Neuron (in vitro differentiated cells): ENCODE results near the gene TTLL4.

Experiments used
- H2AFZ ChIP-seq: one replicate; pipeline ENCODE4 v1.6.1; 2013; ENCODE audit warnings: low read depth, mild to moderate bottlenecking, inconsistent platforms, low read length, moderate library complexity
- H3K27me3 ChIP-seq: one replicate; pipeline ENCODE4 v1.6.1; 2013; ENCODE audit warnings: low read length; ENCODE audit not compliant: insufficient read depth
- H3K36me3 ChIP-seq: one replicate; pipeline ENCODE4 v1.6.1; 2013; ENCODE audit warnings: low read length; ENCODE audit not compliant: insufficient read depth
- H3K4me1 ChIP-seq: one replicate; pipeline ENCODE4 v1.6.1; 2013; ENCODE audit warnings: low read length; ENCODE audit not compliant: insufficient read depth
- H3K4me3 ChIP-seq: 2 replicates; pipeline ENCODE4 v1.5.1; 2013; ENCODE audit warnings: mild to moderate bottlenecking, low read length, moderate library complexity
- H3K9me3 ChIP-seq: one replicate; pipeline ENCODE4 v1.6.1; 2013; ENCODE audit warnings: low read length

TTLL4 gene

DNA sequence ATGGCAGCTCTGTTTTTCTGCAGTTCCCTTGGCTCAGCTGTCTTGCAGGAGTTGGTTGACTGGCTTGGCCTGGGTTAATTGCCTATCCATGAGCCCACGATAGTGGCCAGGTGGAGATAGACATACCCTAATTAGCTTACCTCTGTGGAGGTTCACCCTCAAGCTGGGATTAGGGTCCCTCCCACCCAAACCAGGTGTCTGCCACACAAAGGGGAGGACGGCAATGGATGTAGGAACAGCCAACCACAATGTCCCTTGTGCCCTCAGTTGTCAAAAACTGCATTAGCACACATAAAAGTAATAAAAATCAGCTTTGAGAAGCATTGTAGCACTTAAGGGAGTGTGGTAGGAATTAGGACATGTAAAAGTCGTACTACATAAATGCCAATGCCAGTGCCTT lies 75.5 kb downstream of the TTLL4 start:
- Histone ChIP-seq H2AFZ (no peak overlapping the region), H3K27me3 (no peaks in the 10 kb centered on the region), H3K36me3 (no peaks in the 10 kb centered on the region), H3K9me3 (no peaks in the 10 kb centered on the region), H3K4me1 (no peaks in the 10 kb centered on the region), H3K4me3 (no peak overlapping the region)

DNA sequence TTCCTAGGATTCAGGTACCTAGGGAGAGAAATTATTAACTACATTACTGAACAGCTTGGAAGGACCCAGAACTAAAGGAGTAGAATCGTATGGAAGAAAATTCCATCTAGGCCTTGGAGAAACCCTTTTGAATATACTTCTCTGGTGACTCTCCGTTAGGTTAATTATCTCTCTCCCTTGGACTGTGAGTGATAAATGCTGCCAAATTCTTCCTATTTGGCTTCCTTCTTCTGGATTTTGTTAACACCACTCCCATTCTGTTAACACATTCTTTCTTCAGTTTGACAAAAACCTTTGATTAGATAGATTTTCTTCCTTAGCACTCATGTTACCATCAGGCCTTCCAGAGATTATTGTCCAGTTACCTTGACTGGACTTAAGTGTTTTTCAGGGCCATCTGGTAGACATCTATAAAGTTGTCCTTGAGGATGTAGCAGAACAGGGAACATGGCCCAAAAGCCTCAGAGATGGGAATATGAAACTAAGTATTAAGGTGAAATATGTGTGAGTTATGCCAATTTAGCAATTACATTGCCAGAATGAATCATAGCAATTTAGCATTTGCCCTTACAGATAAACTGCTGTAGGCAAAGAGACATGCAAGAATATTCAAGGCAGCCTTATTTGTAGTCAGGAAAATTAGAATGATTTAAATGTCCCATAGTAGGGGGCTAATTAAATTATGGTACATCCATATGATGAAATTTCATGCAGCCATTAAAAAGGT lies 78.1 kb downstream of the TTLL4 start:
- H2AFZ ChIP-seq, result no peak overlapping the region
- no peaks in the 10 kb centered on the region for H3K27me3 ChIP-seq
- no peaks in the 10 kb centered on the region for H3K4me1 ChIP-seq
- H3K9me3 ChIP-seq, result no peaks in the 10 kb centered on the region
- no peaks in the 10 kb centered on the region for H3K36me3 ChIP-seq
- H3K4me3 ChIP-seq, result no peak overlapping the region

DNA sequence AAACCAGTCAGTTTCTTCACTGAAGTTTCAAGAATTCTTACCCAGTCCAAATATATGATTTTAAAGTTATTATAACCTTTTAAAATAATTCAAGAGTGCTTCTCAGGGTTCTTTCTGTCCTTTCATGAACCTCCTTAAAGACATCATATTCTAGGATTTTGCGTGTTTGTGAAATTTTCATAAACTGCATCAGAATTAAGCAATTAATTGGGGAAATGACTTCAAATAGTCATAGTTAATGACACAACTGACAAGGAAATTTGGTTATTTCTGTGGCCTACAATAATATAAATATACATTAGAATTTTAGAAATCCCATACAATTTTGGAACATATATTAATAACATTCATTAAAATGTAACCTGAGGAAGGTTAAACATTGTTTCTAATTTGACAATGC lies 81.8 kb downstream of the TTLL4 start:
- no peaks in the 10 kb centered on the region for H3K9me3 ChIP-seq
- no peaks in the 10 kb centered on the region for H3K27me3 ChIP-seq
- H2AFZ ChIP-seq, result no peak overlapping the region
- no peaks in the 10 kb centered on the region for H3K4me1 ChIP-seq
- H3K4me3 ChIP-seq, result no peak overlapping the region
- H3K36me3 ChIP-seq, result no peaks in the 10 kb centered on the region

DNA sequence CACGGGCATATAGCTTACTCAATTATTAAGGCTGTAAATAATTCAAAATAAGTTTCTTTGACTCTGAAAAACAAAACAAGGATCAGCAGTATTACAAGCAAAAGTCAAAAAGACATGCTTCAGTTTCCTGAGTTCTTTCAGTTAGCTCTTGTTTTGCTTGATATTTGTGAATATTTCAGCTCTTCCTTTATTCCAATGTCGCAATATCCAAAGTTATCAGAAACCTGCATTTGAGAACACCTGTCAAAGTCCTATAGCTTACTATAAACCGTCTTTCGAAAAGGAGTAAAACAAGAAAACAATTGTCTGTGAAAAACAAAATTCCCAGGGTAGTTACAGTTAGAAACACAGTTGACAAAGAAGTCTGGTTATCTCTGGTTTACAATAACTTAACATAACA lies 86.1 kb downstream of the TTLL4 start:
- H3K36me3 ChIP-seq, result no peaks in the 10 kb centered on the region
- no peaks in the 10 kb centered on the region for H3K4me1 ChIP-seq
- no peaks in the 10 kb centered on the region for H3K27me3 ChIP-seq
- H3K4me3 ChIP-seq, result no peak overlapping the region
- H3K9me3 ChIP-seq, result no peaks in the 10 kb centered on the region
- no peak overlapping the region for H2AFZ ChIP-seq

DNA sequence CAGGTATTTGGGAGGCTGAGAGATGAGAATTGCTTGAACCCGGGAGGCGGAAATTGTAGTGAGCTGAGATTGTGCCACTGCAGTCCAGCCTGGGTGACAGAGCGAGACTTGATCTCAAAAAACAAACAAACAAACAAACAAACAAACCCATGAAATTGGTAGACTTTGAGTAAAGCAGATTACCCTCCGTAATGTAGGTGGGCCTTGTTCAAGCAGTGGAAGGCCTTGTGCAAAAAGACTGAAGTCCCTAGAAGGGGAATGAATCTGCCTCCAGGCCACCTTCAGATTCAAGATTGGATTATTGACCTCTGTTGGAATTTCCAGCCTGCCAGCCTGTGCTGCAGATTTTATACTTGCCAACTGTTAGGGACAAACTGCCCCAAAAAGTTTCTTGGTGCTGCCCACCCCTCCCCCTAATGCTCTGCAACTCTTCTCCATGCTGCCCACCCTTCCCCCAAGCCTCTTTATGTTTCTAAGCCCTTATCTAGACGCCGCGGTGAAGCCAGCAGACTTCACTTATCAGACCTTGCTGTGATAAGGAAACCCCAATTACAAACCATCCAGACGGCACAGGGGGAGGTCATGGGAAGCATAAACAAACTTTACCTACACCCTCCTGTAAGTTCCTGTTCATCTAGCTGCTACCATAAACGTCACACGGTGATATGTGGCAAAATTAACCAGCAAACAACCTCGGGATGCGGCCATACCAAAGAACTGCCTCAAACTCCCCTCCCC lies 88.3 kb downstream of the TTLL4 start:
- no peaks in the 10 kb centered on the region for H3K4me1 ChIP-seq
- no peaks in the 10 kb centered on the region for H3K9me3 ChIP-seq
- H3K4me3 ChIP-seq, result no peak overlapping the region
- H3K27me3 ChIP-seq, result no peaks in the 10 kb centered on the region
- no peaks in the 10 kb centered on the region for H3K36me3 ChIP-seq
- H2AFZ ChIP-seq, result no peak overlapping the region

DNA sequence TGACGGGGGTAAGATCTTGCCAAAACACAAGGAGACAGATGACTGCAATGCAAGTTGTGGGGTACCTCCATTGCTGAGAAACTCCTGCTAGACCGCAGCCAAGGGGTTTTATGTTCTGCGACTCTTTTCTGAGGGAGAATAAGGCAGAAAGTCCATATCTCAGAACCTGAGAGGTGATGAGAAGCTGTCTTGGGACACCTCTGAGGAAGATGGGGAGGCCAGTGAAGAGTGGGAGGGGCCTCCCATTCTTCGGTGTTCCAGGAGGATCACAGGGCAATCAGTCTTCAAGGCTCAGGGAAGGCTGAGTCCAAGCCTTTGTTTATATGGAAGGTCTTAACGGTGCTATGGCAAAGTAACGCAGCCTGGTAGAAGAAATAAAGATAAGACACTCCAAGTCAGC lies 89.4 kb downstream of the TTLL4 start:
- no peaks in the 10 kb centered on the region for H3K4me1 ChIP-seq
- H3K4me3 ChIP-seq, result no peak overlapping the region
- no peaks in the 10 kb centered on the region for H3K27me3 ChIP-seq

DNA sequence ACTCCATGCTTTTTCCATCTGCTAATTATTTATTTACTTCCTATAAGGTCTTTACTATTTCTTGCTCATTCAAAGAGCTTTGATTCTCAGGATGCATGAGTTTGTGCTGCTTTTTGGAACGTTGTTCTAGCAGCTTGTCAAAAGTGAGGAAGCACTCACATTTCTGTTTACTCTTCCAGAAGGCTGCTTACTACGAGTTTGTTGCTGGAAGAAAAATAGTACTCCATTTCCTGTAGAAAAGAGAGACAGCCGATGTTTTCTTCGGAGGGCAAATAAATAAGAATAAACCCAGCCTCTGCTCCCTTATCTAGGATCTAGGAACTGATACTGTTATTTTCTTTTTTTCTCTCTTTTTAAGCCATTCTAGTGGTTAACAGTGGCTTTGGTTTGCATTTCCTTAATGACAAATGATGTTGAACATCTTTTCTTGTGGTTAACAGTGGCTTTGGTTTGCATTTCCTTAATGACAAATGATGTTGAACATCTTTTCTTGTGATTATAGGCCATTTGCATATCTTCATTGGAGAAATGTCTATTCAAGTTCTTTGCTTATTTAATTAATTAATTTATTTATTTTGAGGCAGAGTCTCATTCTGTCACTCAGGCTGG lies 91.9 kb downstream of the TTLL4 start:
- H3K4me3 ChIP-seq, result no peak overlapping the region
- H2AFZ ChIP-seq, result no peak overlapping the region
- H3K9me3 ChIP-seq, result no peaks in the 10 kb centered on the region
- H3K36me3 ChIP-seq, result no peaks in the 10 kb centered on the region
- H3K4me1 ChIP-seq, result no peaks in the 10 kb centered on the region
- no peaks in the 10 kb centered on the region for H3K27me3 ChIP-seq

More for the DNA sequence above, 89.4 kb downstream of the TTLL4 start:
- H3K36me3 ChIP-seq, result no peaks in the 10 kb centered on the region
- no peaks in the 10 kb centered on the region for H3K9me3 ChIP-seq
- no peak overlapping the region for H2AFZ ChIP-seq

DNA sequence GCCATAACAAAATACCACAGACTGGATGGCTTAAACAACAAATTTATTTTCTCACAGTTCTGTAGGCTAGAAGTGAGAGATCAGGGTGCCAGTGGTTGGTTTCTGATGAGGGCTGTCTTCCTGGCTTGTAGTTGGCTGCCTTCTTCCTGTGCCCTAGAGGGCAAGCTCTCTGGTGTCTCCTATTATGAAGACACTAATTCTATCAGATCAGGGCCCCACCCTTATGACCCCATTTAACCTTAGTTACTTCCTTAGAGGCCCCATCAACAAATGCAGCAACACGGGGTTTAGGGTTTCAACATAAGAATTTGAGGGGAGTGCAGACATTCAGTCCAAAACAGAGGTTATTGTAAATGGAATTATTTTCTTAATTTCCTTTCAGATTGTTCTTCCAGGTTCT lies 94.2 kb downstream of the TTLL4 start:
- Histone ChIP-seq H3K27me3 (no peaks in the 10 kb centered on the region), H3K4me3 (no peak overlapping the region), H3K36me3 (no peaks in the 10 kb centered on the region), H3K4me1 (no peaks in the 10 kb centered on the region), H3K9me3 (no peaks in the 10 kb centered on the region), H2AFZ (no peak overlapping the region)
